Stimulated activated CD4-positive, alpha-beta T cell treated with anti-CD3 and anti-CD28 coated beads, Interleukin-12 subunit alpha, Interleukin-12 subunit beta, amount 100 ng/mL, for 24 hours (primary cell): ENCODE data around the gene ZDHHC6.
"Not testable (repeated sequence)": the region's sequence is repeated elsewhere in the genome, so short reads cannot be mapped to it uniquely, and the experiment has no call there.

Experiments
- DNase-seq, 2 experiments: peaks; one replicate each; pipeline ENCODE4 v3.0.0-alpha.2; 2020; ENCODE audit warnings: low read depth in 2 of 2

ZDHHC6 gene

GRCh38 chr10:112446055-112446854 is 459 bp downstream of the ZDHHC6 start:
- no peak for DNase-seq

- DNase-seq: no peak
Measured at GRCh38 chr10:112442063-112442462, 4.7 kb downstream of the ZDHHC6 start.

GRCh38 chr10:112441520-112441919 is 5.2 kb downstream of the ZDHHC6 start:
- no peak for DNase-seq

GRCh38 chr10:112438356-112438755 is 8.4 kb downstream of the ZDHHC6 start:
- no peak for DNase-seq

GRCh38 chr10:112434988-112435619 is 11.6 kb downstream of the ZDHHC6 start:
- no peak for DNase-seq

GRCh38 chr10:112433136-112433535 is 13.6 kb downstream of the ZDHHC6 start:
- DNase-seq: no peak

GRCh38 chr10:112429654-112430230 is 17.0 kb downstream of the ZDHHC6 start:
- DNase-seq: no peak

- no peak for DNase-seq
Measured at GRCh38 chr10:112429147-112429546, 17.6 kb downstream of the ZDHHC6 start.

- no peak for DNase-seq
Measured at GRCh38 chr10:112426111-112426510, 20.6 kb downstream of the ZDHHC6 start.

GRCh38 chr10:112424651-112425050 is 22.1 kb downstream of the ZDHHC6 start:
- no peak for DNase-seq

- no peak for DNase-seq
Measured at GRCh38 chr10:112421731-112422130, 25.0 kb downstream of the ZDHHC6 start.

GRCh38 chr10:112412696-112413095 is 34.0 kb downstream of the ZDHHC6 start:
- no peak for DNase-seq

GRCh38 chr10:112409755-112410154 is 37.0 kb downstream of the ZDHHC6 start:
- no peak for DNase-seq

- DNase-seq: no peak
Measured at GRCh38 chr10:112409299-112409698, 37.4 kb downstream of the ZDHHC6 start.

GRCh38 chr10:112407696-112408095 is 39.0 kb downstream of the ZDHHC6 start:
- no peak for DNase-seq

GRCh38 chr10:112406806-112407205 is 39.9 kb downstream of the ZDHHC6 start:
- DNase-seq: not testable (repeated sequence)

GRCh38 chr10:112404617-112405016 is 42.1 kb downstream of the ZDHHC6 start:
- no peak for DNase-seq

GRCh38 chr10:112402917-112403316 is 43.8 kb downstream of the ZDHHC6 start:
- no peak for DNase-seq

- no peak for DNase-seq
Measured at GRCh38 chr10:112397592-112397991, 49.1 kb downstream of the ZDHHC6 start.

- no peak for DNase-seq
Measured at GRCh38 chr10:112395809-112396530, 50.7 kb downstream of the ZDHHC6 start.

GRCh38 chr10:112394475-112394875 is 52.2 kb downstream of the ZDHHC6 start:
- no peak for DNase-seq

GRCh38 chr10:112393827-112394226 is 52.9 kb downstream of the ZDHHC6 start:
- no peak for DNase-seq
